Dedifferentiated amniotic fluid mesenchymal stem cell (primary cell): ENCODE measurements around the gene FOSL2.

Source experiments
- DNase-seq: peaks from one replicate; pipeline ENCODE4 v3.0.0-alpha.2; 2016; ENCODE audit errors: extremely low spot score

Gene FOSL2

GRCh38 chr2:28412625-28413151, 20.0 kb downstream of the FOSL2 start:
- DNase-seq: no peak

- DNase-seq: no peak
These were observed 20.7 kb downstream of the FOSL2 start for GRCh38 chr2:28413152-28413898.

DNA sequence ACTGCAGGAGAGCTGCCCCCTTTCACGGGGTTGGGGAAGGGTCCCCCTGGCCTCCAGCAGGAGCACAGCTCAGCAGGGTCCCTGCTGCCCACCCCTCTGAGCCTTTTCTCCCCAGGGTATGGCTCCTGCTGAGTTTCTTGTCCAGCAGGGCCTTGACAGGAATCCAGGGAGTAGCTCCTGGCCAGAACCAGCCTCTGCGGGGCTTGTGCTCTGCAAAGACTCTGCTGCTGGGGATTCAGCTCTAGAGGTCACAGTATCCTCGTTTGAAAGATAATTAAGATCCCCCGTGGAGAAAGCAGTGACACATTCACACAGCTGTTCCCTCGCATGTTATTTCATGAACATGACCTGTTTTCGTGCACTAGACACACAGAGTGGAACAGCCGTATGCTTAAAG, 21.2 kb downstream of the FOSL2 start:
- DNase-seq: no peak

GRCh38 chr2:28414583-28414982, 21.9 kb downstream of the FOSL2 start:
- no peak for DNase-seq

GRCh38 chr2:28415010-28415409, 22.4 kb downstream of the FOSL2 start:
- DNase-seq: no peak

DNA sequence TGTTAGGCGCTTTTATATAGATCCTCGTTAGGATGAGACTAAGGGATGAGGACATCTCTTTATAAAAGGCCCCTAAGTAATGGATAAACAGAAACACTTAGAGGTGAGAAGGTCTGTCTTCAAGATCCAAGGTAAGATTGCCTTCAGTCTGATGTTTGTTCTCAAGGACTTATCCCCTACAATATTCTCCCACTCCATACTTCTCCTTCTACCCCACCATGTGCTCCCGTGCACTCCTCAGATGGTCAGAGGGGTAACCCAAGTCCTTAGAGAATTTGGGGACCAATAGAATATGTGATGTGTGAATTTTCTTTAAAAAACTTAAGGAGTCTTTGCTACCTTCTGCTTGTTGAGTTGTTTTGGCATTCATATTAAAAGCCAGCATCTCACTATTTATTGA, 23.1 kb downstream of the FOSL2 start:
- DNase-seq: no peak

DNA sequence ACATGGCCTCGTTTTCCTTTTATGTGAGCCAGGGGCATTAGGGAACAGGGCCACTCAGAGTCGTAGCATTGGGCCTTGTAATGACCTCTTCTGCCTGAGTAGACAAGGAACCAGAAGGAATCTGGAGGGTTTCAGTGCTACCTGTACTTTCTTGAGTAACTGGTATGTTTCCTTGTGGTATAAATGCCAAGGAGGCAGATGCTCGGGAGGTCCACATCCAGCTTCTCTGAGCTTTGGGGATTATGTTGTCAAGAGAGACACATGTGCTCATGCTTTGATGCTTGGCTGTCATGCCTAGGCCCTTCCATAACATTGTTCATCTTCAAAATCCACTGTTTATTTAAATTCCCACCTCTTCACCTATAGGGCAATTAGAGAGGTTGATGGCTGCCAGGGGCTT, 26.3 kb downstream of the FOSL2 start:
- DNase-seq: no peak

- no peak for DNase-seq
These were observed 27.0 kb downstream of the FOSL2 start for GRCh38 chr2:28419443-28420270.

GRCh38 chr2:28420722-28421121, 28.1 kb downstream of the FOSL2 start:
- DNase-seq: no peak

- no peak for DNase-seq
These were observed 30.5 kb downstream of the FOSL2 start for GRCh38 chr2:28422908-28423741.

GRCh38 chr2:28423856-28424605, 31.4 kb downstream of the FOSL2 start:
- no peak for DNase-seq

DNA sequence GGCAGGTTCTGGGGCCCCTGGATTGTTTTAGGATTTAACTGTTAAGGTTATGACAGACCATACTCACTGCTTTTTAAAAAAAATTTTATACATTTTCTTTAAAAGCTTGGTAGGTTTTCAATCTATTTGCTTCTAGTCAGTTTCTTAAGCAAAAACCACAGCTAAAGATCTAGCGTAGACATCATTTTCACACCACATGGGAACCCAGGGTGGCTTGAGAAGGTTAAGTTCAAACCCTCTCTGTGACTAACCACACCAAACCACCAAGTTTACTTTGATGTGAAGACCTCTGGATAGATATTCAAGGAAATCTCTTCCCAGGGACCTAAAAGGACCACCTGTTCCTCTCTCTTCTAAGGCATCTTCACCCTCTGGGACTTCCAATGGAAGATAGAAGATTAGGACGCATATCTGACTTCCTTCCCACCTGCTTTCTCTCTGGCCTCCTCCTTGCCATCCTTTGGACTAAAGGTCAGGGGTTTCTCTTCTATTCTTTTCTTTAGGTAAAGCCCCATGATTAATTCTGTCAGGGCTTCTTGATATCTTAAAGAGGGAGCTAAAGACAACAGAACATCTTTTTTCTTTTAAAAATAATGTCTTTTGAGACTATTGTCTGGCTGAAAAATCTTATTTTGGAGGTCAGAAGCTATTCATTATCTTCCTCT, 32.3 kb downstream of the FOSL2 start:
- no peak for DNase-seq

DNA sequence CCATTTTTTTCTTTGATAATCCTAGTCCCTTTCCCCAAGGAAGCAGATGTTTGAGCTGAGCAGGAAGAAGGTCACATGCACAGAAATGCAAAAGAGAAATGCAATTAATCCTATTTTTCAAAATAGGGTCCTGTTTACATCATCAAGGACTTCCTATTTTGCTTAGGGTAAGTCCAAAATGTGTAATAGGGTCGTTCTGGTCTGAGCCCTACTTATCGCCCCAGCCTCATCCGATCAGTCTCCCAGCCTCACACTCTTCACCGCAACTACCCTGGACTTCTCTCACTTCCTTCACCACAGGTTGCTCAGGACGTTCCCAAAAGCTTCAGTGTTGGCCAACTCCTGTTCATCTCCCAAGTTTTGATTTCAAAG, 32.8 kb downstream of the FOSL2 start:
- no peak for DNase-seq

- no peak for DNase-seq
These were observed 35.2 kb downstream of the FOSL2 start for GRCh38 chr2:28427741-28428415.

DNA sequence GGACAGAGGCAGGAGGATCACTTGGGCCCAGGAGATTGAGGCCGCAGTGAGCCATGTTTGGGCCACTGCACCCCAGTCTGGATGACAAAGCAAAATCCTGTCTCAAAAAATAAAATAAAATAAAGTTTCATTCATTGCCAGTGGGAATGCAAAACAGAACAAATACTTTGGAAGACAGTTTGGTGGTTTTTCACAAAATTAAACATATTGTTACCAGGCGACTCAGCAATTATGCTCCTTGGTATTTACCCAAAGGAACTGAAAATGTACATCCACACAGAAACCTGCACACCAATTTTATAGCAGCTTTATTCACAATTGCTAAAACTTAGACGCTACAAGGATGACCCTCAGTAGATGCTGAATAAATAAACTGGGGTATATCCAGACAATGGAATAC, 35.8 kb downstream of the FOSL2 start:
- DNase-seq: no peak

DNA sequence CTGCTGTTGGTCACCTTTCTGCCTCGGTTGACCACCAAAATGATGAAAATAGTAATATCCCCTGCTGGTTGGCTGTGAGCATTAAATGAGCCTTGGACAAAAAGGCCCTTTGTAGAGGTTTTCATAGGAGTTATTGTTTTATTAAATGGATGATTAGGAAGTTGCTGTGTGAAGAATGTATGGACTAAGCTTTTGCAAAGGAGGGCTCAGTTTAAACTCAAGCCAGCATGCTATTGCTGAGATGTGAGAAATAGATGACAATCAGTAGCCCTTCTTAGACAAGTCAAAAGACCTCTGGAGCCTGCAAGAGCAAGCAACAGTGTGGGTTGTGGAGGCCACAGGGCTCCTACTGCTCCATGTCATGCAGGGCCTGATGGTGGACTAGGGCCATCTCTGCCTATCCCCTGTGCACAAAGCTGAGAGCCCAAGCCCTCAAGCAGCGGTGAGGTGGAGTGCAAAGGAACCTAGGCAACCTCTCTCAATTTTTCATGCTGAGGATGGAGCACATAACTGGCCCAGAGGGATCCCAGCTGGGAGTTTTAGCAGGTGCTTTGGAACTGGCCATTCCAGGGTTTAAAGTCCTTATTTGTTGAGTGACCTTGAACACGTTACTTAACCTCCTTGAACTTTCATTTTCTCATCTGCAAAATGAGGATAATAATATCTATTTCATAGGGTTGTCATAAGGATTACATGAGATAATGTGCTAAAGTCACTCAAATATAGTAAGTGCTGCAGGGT, 37.1 kb downstream of the FOSL2 start:
- DNase-seq: no peak

- no peak for DNase-seq
These were observed 37.7 kb downstream of the FOSL2 start for GRCh38 chr2:28430377-28430765.

GRCh38 chr2:28430788-28431418, 38.2 kb downstream of the FOSL2 start:
- DNase-seq: no peak

GRCh38 chr2:28431741-28432140, 39.1 kb downstream of the FOSL2 start:
- DNase-seq: no peak
